Karpas-422 (cell line): ENCODE data around the gene GNG14. TPM values are rescaled to one million over a fixed set of nuclear protein-coding genes. Genes with fewer than 3 reads are reported as not detected.

Experiments used
- DNase-seq: peaks from one replicate; pipeline ENCODE4 v3.0.0-alpha.2; 2015
- H2AFZ ChIP-seq: fragments of 200-600 bp; sonication (generic); 2 replicates; pipeline ENCODE4 v1.6.1; 2014; ENCODE audit warnings: antibody characterized with exemption, low read length, mixed read lengths
- H3K27ac ChIP-seq: fragments of 200-600 bp; sonication (generic); 2 replicates; pipeline ENCODE4 v1.5.1; 2014; ENCODE audit warnings: mild to moderate bottlenecking, low read length, moderate library complexity
- H3K27me3 ChIP-seq: fragments of 200-600 bp; sonication (generic); 2 replicates; pipeline ENCODE4 v1.6.1; 2014; ENCODE audit warnings: low read length, mixed read lengths
- H3K36me3 ChIP-seq: fragments of 200-600 bp; sonication (generic); 2 replicates; pipeline ENCODE4 v1.6.1; 2014; ENCODE audit warnings: low read length, mixed read lengths; ENCODE audit not compliant: insufficient read depth
- H3K4me1 ChIP-seq: fragments of 200-600 bp; sonication (generic); 2 replicates; pipeline ENCODE4 v1.6.1; 2014; ENCODE audit warnings: mild to moderate bottlenecking, low read length, mixed read lengths
- H3K4me2 ChIP-seq: fragments of 200-600 bp; sonication (generic); 2 replicates; pipeline ENCODE4 v1.6.1; 2014; ENCODE audit warnings: low read length, low read depth, mild to moderate bottlenecking; ENCODE audit not compliant: poor library complexity, severe bottlenecking
- H3K4me3 ChIP-seq: fragments of 200-600 bp; sonication (generic); 2 replicates; pipeline ENCODE4 v1.5.1; 2014; ENCODE audit warnings: mild to moderate bottlenecking, antibody characterized with exemption, low read length, mixed read lengths
- H3K79me2 ChIP-seq: fragments of 200-600 bp; sonication (generic); 2 replicates; pipeline ENCODE4 v1.6.1; 2014; ENCODE audit warnings: mild to moderate bottlenecking, low read length, mixed read lengths
- H3K9ac ChIP-seq: fragments of 200-600 bp; sonication (generic); 2 replicates; pipeline ENCODE4 v1.6.0; 2014; ENCODE audit warnings: low read length
- H3K9me2 ChIP-seq: fragments of 200-600 bp; sonication (generic), shearing (Covaris generic); replicated peaks from 2 replicates; pipeline ENCODE4 v1.6.0; 2014; ENCODE audit warnings: mild to moderate bottlenecking, low read length, moderate library complexity; ENCODE audit not compliant: insufficient read depth
- H3K9me3 ChIP-seq: fragments of 300-700, 200-600 bp; sonication (generic); 2 replicates; pipeline ENCODE4 v1.6.1; 2014; ENCODE audit warnings: low read length, mixed read lengths
- H4K20me1 ChIP-seq: fragments of 200-600 bp; sonication (generic); 2 replicates; pipeline ENCODE4 v1.6.1; 2014; ENCODE audit warnings: mild to moderate bottlenecking, antibody characterized with exemption, low read length, low read depth; ENCODE audit not compliant: insufficient read depth
- total RNA-seq: library from RNA; depleted of rRNA; stranded (reverse); fragments of >200 nt; shearing (Covaris generic); gene quantifications from 2 replicates; pipeline ENCODE4 v1.2.3, GENCODE V29; 2014; ENCODE audit warnings: low replicate concordance

The GNG14 gene
- total RNA-seq, 1 experiment from 2014 or later: not detected

DNA sequence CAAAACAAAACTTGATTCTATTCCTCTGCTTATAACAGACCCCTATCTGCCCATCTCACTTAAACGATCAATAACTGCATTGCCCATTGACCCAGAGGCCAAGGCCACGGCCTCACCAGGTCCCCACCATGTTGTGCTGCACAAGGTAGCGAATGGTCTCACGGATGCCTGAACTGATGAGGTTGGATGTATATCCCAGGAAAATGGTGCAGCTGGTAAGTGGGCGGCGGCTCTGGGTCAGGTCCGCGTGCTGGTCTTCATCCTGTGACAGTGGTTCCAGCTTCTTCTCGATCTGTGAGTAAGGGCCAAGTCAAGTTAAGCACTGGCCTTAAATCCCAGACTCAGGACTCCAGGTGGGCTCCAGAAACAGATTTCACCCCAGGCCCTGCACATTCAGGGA lies 7.8 kb upstream of the GNG14 start:
- H3K27ac ChIP-seq: no peak overlapping the region
- peaks cover 23% of the 10 kb centered on the region for H3K79me2 ChIP-seq
- H3K9me3 ChIP-seq: no peaks in the 10 kb centered on the region
- peak overlapping the region; percentile 60 for H3K4me2 ChIP-seq
- H3K27me3 ChIP-seq: no peaks in the 10 kb centered on the region
- H3K9me2 ChIP-seq: no peaks in the 10 kb centered on the region
- peak overlapping the region; percentile 43 for H3K9ac ChIP-seq
- peak overlapping the region; percentile 55; the same call in 1 of the 2 replicates for H3K4me3 ChIP-seq
- no peaks in the 10 kb centered on the region for H4K20me1 ChIP-seq
- DNase-seq: no peak
- no peak overlapping the region for H2AFZ ChIP-seq
- peaks cover 6% of the 10 kb centered on the region for H3K4me1 ChIP-seq
- H3K36me3 ChIP-seq: peaks cover 23% of the 10 kb centered on the region

DNA sequence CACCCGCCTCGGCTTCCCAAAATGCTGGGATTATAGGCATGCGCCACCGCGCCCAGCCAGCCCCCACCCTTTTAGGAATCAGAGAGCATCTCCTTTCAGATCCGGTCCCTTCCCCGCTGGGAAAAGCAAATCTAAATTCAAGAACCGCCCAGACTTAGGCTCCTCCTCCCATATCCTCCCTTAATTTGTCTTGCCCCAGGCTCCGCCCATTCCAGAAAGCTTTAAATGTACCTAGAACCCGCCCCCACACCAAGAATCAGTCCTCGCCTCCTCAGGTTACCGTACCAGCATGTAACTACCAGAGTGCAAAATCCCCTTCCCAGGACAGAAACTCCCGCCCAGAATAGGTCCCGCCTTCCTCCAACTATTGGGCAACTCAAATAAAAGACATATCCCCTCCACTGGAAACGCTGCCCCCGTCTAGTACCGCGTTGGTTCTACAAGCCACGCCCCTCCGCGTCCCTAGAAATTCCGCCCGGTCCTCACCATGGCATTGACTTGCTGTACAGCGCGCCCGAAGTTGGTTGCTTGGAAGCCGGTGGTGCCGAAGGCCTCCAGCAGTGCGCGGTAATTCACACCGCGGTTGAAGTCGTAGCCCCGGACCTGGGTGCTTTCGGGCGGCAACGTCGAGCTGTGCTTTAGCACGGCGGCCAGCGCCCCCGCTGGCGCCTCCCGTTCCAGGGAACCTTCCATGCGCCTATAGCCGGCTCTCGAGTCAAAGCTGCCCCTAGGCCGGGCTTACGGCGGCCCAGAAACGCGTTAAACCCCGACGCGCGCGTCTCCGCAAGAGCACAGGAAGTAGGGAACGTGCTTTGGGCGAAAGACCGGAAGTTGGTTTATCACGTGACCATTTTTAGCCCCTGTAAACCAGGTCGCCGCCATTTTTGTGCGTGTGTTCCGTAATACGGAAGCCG lies 6.5 kb upstream of the GNG14 start, which contains the start of gene DHPS:
DHPS (minus strand) TSS at position 807 of the 914 bp plus-strand sequence; CDS start at position 693, 114 bp downstream.
- Histone ChIP-seq H3K79me2 (peaks cover 15% of the 10 kb centered on the region), H3K4me3 (peak within 1 kb of the TSS; percentile 76), H3K9me2 (no peaks in the 10 kb centered on the region), H3K36me3 (peaks cover 17% of the 10 kb centered on the region), H3K9ac (peak within 1 kb of the TSS; percentile 92), H3K4me2 (peak within 1 kb of the TSS; percentile 81), H3K27me3 (no peaks in the 10 kb centered on the region), H3K27ac (peak within 1 kb of the TSS; percentile 90), H3K4me1 (peaks cover 6% of the 10 kb centered on the region), H4K20me1 (no peaks in the 10 kb centered on the region), H3K9me3 (no peaks in the 10 kb centered on the region), H2AFZ (peak within 1 kb of the TSS; percentile 81; the same call in 1 of the 2 replicates)
- peak; percentile 99 for DNase-seq

DNA sequence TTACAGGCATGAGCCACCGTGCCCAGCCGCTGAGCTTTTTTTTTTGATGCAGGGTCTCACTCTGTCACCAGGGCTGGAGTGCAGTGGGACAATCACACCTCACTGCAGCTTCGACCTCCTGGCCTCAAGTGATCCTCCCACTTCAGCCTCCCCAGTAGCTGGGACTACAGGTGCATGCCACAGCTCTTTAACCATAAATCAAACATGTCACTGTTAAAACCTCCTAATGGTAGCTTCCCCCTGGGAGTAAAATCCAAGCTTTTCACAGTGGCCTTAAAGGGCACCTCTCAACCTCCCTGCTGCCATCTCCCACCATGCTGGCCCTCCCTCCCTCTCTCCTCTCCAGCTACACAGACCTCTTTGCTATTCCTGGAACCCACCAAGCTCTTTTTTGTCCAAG lies 2.0 kb upstream of the GNG14 start:
- H3K4me2 ChIP-seq: no peak overlapping the region
- no peaks in the 10 kb centered on the region for H3K9me3 ChIP-seq
- no peak overlapping the region for H3K4me3 ChIP-seq
- no peak overlapping the region for H3K9ac ChIP-seq
- H3K9me2 ChIP-seq: no peaks in the 10 kb centered on the region
- H4K20me1 ChIP-seq: no peaks in the 10 kb centered on the region
- H3K27ac ChIP-seq: no peak overlapping the region
- H3K27me3 ChIP-seq: no peaks in the 10 kb centered on the region
- no peak for DNase-seq
- no peak overlapping the region for H2AFZ ChIP-seq
- H3K36me3 ChIP-seq: no peaks in the 10 kb centered on the region
- H3K79me2 ChIP-seq: no peaks in the 10 kb centered on the region
- H3K4me1 ChIP-seq: peaks cover 15% of the 10 kb centered on the region

DNA sequence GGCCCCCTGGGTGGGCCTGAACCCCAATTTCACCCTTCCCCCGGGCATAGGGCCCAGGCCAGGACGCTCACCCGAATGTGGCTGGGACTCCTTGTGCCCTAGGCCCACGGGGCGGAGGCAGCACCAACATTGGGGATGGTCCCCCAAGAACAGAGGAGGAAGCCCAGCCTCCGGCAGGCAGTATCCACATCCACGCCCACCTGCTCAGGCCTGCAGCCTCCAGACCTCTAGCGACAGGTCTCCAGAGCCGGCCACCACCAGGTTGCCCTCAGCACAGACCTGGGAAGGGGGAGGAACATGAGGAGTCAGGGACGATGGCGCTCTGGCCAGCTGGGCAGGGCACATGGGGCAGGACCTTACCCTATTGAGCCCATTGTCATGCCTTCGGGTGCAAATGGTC lies 1.2 kb downstream of the GNG14 start:
- Histone ChIP-seq H2AFZ (no peak overlapping the region), H3K4me1 (peaks cover 15% of the 10 kb centered on the region), H3K27ac (no peak overlapping the region), H3K27me3 (no peaks in the 10 kb centered on the region), H3K36me3 (0 out of 2 replicates have a peak, but pooled peaks cover 4% of the 10 kb centered on the region), H3K9ac (no peak overlapping the region), H4K20me1 (no peaks in the 10 kb centered on the region), H3K9me2 (no peaks in the 10 kb centered on the region), H3K4me3 (no peak overlapping the region), H3K4me2 (no peak overlapping the region), H3K79me2 (no peaks in the 10 kb centered on the region), H3K9me3 (no peaks in the 10 kb centered on the region)
- DNase-seq: no peak

- H3K9me2 ChIP-seq: no peaks in the 10 kb centered on the region
- no peaks in the 10 kb centered on the region for H3K79me2 ChIP-seq
- no peaks in the 10 kb centered on the region for H3K27me3 ChIP-seq
- H3K27ac ChIP-seq: no peak overlapping the region
- H3K9ac ChIP-seq: no peak overlapping the region
- no peak overlapping the region for H3K4me2 ChIP-seq
- H4K20me1 ChIP-seq: no peaks in the 10 kb centered on the region
- H2AFZ ChIP-seq: no peak overlapping the region
- H3K4me3 ChIP-seq: no peak overlapping the region
- peaks cover 15% of the 10 kb centered on the region for H3K4me1 ChIP-seq
- 0 out of 2 replicates have a peak, but pooled peaks cover 4% of the 10 kb centered on the region for H3K36me3 ChIP-seq
- DNase-seq: no peak
- H3K9me3 ChIP-seq: no peaks in the 10 kb centered on the region
Measured at GRCh38 chr19:12689581-12690216, 1.9 kb downstream of the GNG14 start.

GRCh38 chr19:12692960-12693359 lies 5.2 kb downstream of the GNG14 start:
- Histone ChIP-seq H3K27ac (no peak overlapping the region), H3K27me3 (no peaks in the 10 kb centered on the region), H3K4me1 (peaks cover 29% of the 10 kb centered on the region), H2AFZ (no peak overlapping the region), H3K36me3 (0 out of 2 replicates have a peak, but pooled peaks cover 4% of the 10 kb centered on the region), H3K79me2 (no peaks in the 10 kb centered on the region), H3K9me3 (no peaks in the 10 kb centered on the region), H3K4me2 (no peak overlapping the region), H3K9me2 (no peaks in the 10 kb centered on the region), H3K9ac (no peak overlapping the region), H4K20me1 (no peaks in the 10 kb centered on the region), H3K4me3 (no peak overlapping the region)
- no peak for DNase-seq

GRCh38 chr19:12694641-12695040 lies 6.8 kb downstream of the GNG14 start:
- H3K27ac ChIP-seq: no peak overlapping the region
- H3K79me2 ChIP-seq: 0 out of 2 replicates have a peak, but pooled peaks cover 2% of the 10 kb centered on the region
- no peaks in the 10 kb centered on the region for H4K20me1 ChIP-seq
- peaks cover 9% of the 10 kb centered on the region; the same call in 1 of the 2 replicates for H3K36me3 ChIP-seq
- no peak overlapping the region for H3K4me2 ChIP-seq
- H3K9ac ChIP-seq: no peak overlapping the region
- H3K9me2 ChIP-seq: no peaks in the 10 kb centered on the region
- H2AFZ ChIP-seq: no peak overlapping the region
- H3K4me3 ChIP-seq: no peak overlapping the region
- H3K4me1 ChIP-seq: peaks cover 21% of the 10 kb centered on the region
- no peak for DNase-seq
- H3K27me3 ChIP-seq: no peaks in the 10 kb centered on the region
- no peaks in the 10 kb centered on the region for H3K9me3 ChIP-seq

- Histone ChIP-seq H3K27me3 (no peaks in the 10 kb centered on the region), H3K4me3 (no peak overlapping the region), H3K4me1 (peaks cover 21% of the 10 kb centered on the region), H3K9me2 (no peaks in the 10 kb centered on the region), H4K20me1 (no peaks in the 10 kb centered on the region), H3K9me3 (no peaks in the 10 kb centered on the region), H3K79me2 (0 out of 2 replicates have a peak, but pooled peaks cover 2% of the 10 kb centered on the region), H3K4me2 (no peak overlapping the region), H3K27ac (no peak overlapping the region), H3K9ac (no peak overlapping the region), H2AFZ (no peak overlapping the region), H3K36me3 (peaks cover 9% of the 10 kb centered on the region; the same call in 1 of the 2 replicates)
- no peak for DNase-seq
Measured at GRCh38 chr19:12695096-12695495, 7.3 kb downstream of the GNG14 start.
